ENCODE results near the gene PDZD4. TPM values are rescaled to one million over a fixed set of nuclear protein-coding genes. Genes with fewer than 3 reads are reported as not detected.
A peak's percentile ranks its signal among the peaks of the same experiment; 100 is the strongest.

PDZD4 gene
- total and polyA plus RNA-seq, 9 donors: 1.6 to 6.3 (median 3.8) TPM

DNA sequence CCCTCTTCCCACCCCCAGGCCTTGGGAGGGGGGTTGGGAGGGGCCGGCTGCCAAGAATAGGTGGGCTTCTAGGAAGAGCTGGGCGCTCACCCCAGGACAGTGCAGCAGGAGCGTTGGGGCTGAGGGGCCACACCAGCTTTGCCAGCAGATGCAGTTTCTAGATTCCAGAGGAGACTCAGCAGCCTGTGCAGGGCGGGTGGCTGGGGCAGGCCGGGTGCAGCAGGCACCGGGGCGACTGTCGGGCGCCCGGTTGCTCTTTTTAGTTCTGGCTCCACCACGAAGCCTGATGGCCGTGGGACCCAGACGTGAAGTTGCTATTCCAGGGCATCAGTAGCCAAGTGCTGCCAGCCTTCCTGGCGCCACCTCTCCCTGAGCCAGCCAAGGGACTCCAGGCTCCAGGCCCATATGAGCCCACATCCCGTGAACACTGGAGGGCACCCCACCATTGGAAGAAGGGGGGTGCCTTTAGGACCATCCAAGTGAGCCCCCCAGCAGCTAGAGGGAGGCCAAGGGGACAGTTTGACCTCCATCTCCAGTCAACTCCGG lies 30.1 kb downstream of the PDZD4 start:
- Histone ChIP-seq H3K27ac (ENCODE audit: low read length) (no peak overlapping the region), H3K36me3 (ENCODE audit: control insufficient read depth, insufficient read depth, low read length) (peaks cover 19% of the 10 kb centered on the region), H3K27me3 (ENCODE audit: control insufficient read depth, insufficient read depth, low read length) (peaks cover 3% of the 10 kb centered on the region), H3K9me3 (replicated peaks; ENCODE audit: control insufficient read depth, low read depth, low read length) (no peaks in the 10 kb centered on the region), H3K4me1 (ENCODE audit: control insufficient read depth, insufficient read depth, low read length) (peaks cover 9% of the 10 kb centered on the region), H3K4me3 (ENCODE audit: low read length) (no peak overlapping the region)
- 71% methylated on average over 12 of the region's 16 CpGs for WGBS (ENCODE audit: insufficient coverage)
- no peak for DNase-seq

DNA sequence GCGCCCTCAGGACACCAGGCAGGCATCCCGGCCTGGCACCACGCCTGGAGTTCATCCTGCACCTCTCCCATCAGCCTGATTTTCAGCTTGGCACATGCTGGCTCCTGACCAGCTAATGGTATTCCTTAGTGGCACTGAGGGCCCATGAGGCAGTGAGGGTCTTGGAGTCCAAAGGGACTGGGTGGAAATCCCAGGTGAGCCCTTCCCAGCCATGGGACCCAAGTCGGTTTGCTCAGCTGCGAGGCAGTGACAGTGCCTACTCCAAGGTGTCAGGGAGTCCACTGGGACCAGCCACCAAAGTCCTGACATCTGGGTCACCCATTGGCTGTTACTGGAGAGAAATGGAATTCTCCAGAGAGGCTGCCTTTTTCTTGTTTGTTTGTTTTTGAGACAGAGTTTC lies 31.0 kb downstream of the PDZD4 start:
- peaks cover 11% of the 10 kb centered on the region for H3K4me1 ChIP-seq (ENCODE audit: control insufficient read depth, insufficient read depth, low read length)
- no peak overlapping the region for H3K4me3 ChIP-seq (ENCODE audit: low read length)
- H3K9me3 ChIP-seq (replicated peaks; ENCODE audit: control insufficient read depth, low read depth, low read length): no peaks in the 10 kb centered on the region
- H3K27me3 ChIP-seq (ENCODE audit: control insufficient read depth, insufficient read depth, low read length): peaks cover 3% of the 10 kb centered on the region
- no peak overlapping the region for H3K27ac ChIP-seq (ENCODE audit: low read length)
- peaks cover 19% of the 10 kb centered on the region for H3K36me3 ChIP-seq (ENCODE audit: control insufficient read depth, insufficient read depth, low read length)
- DNase-seq: no peak
- whole genome bisulfite sequencing (ENCODE audit: insufficient coverage): 71% methylated on average over 3 of the region's 5 CpGs

DNA sequence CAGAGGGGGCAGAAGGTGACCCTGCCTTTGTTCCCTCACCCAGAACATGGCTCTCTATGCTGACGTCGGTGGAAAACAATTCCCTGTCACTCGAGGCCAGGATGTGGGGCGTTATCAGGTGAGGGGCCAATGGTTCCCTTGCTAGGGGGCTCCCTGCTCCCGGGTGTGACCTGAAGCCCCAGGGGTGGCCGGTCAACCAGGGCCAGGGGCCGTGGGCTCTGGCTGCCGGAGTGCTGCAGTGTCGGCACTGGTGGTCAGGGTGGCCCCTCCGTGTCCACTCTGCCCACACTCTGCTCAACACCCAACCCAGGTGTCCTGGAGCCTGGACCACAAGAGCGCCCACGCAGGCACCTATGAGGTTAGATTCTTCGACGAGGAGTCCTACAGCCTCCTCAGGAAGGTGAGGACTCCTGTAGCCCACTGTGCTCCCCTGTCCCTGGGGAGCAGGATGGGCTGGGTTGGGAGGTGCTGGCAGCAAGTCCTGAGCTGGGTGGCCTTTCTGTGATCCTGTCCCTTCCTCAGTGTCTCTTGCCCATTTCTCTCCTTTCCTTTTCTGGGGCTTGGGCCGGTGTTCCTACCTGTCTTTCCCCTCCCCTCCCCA lies 32.8 kb downstream of the PDZD4 start:
- peaks cover 19% of the 10 kb centered on the region for H3K36me3 ChIP-seq (ENCODE audit: control insufficient read depth, insufficient read depth, low read length)
- H3K27me3 ChIP-seq (ENCODE audit: control insufficient read depth, insufficient read depth, low read length): peaks cover 3% of the 10 kb centered on the region
- no peak overlapping the region for H3K4me3 ChIP-seq (ENCODE audit: low read length)
- H3K27ac ChIP-seq (ENCODE audit: low read length): no peak overlapping the region
- no peak for DNase-seq
- WGBS (ENCODE audit: insufficient coverage): 88% methylated on average over 15 of the region's 15 CpGs
- H3K9me3 ChIP-seq (replicated peaks; ENCODE audit: control insufficient read depth, low read depth, low read length): no peaks in the 10 kb centered on the region
- peaks cover 19% of the 10 kb centered on the region for H3K4me1 ChIP-seq (ENCODE audit: control insufficient read depth, insufficient read depth, low read length)

DNA sequence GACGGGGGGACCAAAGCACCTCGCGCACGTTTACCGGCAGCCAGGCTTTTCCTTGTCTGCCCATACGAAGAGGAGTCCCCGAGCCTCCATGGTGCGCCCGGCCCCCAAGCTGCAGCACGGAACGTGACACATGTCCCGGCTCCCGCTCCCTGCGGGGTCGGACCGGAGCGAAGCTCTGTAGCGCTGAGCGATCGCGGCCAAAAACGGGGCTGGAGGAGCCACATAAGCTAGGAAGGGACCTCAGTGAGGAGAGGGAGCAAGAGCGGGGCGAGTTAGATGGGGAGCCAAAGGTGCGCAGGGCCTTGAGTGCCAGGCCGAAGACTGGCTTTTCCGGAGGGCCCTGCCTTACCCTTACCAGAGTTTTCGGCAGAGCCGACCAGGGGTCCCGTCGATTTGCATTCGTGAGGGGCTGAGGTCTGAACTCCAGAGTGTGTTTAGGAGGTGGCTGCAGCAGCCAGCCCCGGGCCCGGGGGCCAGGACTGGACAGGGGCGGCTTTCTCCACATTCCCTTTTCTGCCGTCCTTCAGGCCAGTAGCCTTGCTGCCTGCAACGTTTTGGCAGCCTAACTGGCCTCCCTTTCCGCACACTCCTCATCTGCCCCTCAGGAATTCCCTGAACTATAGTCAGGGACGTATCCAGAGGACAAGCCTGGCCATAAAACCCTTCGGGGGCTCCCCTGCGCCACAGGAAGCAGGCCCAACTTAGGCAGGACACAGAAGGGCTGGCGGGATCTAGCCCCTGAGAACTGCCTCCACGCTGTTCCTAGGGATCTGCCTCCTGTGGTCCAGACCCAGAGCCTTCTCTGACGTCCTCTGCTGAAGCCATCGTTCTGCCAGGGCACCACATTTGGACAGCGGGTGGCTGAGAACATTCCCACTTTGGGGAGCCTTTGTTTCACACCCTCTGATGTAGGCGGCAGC lies 35.2 kb downstream of the PDZD4 start:
- no peak for DNase-seq
- Histone ChIP-seq H3K4me3 (ENCODE audit: low read length) (peak overlapping the region; percentile 79), H3K4me1 (ENCODE audit: control insufficient read depth, insufficient read depth, low read length) (peaks cover 21% of the 10 kb centered on the region), H3K36me3 (ENCODE audit: control insufficient read depth, insufficient read depth, low read length) (peaks cover 28% of the 10 kb centered on the region), H3K9me3 (replicated peaks; ENCODE audit: control insufficient read depth, low read depth, low read length) (no peaks in the 10 kb centered on the region), H3K27me3 (ENCODE audit: control insufficient read depth, insufficient read depth, low read length) (peaks cover 6% of the 10 kb centered on the region), H3K27ac (ENCODE audit: low read length) (peak overlapping the region; percentile 97)
- 31% methylated on average over 45 of the region's 47 CpGs for WGBS (ENCODE audit: insufficient coverage)

DNA sequence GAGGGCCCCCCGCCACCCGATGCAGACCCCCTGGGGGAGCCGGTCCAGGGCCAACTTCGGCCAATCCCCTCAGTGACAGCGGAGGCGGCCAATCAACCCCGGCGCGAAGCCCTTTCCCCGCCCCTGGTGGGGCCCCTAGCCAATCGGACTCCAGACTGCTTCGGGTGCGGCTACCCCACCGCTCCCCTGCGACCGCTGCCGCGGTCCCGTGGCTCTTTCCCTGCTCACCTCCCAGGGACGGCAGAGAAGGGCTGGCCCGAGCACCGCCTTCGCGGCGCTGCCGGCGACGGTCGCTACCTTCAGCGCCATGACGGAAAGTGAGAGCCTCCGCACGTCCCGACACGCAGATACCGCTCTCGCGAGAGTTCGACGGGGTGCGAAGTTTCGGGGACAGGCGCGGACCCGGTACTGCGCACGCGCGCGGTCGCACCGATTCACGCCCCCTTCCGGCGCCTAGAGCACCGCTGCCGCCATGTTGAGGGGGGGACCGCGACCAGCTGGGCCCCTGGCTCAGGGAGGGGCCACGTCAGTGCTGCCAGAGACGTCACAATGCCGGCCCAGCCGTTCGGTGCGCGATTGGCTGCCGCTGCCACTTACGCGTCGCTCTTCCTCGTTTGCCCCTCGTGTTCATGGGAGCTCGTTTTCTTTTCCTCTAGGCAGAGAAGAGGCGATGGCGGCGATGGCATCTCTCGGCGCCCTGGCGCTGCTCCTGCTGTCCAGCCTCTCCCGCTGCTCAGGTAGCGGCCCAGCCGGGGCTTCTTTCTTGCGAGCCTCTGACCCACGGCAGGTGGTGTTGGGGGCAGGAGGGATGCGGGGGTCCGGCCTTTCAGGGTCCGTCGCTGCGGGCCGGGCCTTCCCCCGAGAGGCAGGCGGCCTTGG lies 36.1 kb downstream of the PDZD4 start, which contains the start of the genes IDH3G and SSR4:
Gene IDH3G, minus strand, starts transcription at position 358 of the 879 bp plus-strand sequence. Its CDS starts 49 bp downstream, at position 309.
Gene SSR4, plus strand, starts transcription at position 651 of the 879 bp plus-strand sequence. Its CDS starts 20 bp downstream, at position 671.
- 22% methylated on average over 84 of the region's 92 CpGs for WGBS (ENCODE audit: insufficient coverage)
- Histone ChIP-seq H3K4me3 (ENCODE audit: low read length) (peak within 1 kb of the TSS; percentile 79), H3K36me3 (ENCODE audit: control insufficient read depth, insufficient read depth, low read length) (peaks cover 32% of the 10 kb centered on the region), H3K27me3 (ENCODE audit: control insufficient read depth, insufficient read depth, low read length) (peaks cover 6% of the 10 kb centered on the region), H3K4me1 (ENCODE audit: control insufficient read depth, insufficient read depth, low read length) (peaks cover 21% of the 10 kb centered on the region), H3K27ac (ENCODE audit: low read length) (peak within 1 kb of the TSS; percentile 97), H3K9me3 (replicated peaks; ENCODE audit: control insufficient read depth, low read depth, low read length) (no peaks in the 10 kb centered on the region)
- peak; percentile 97 for DNase-seq

DNA sequence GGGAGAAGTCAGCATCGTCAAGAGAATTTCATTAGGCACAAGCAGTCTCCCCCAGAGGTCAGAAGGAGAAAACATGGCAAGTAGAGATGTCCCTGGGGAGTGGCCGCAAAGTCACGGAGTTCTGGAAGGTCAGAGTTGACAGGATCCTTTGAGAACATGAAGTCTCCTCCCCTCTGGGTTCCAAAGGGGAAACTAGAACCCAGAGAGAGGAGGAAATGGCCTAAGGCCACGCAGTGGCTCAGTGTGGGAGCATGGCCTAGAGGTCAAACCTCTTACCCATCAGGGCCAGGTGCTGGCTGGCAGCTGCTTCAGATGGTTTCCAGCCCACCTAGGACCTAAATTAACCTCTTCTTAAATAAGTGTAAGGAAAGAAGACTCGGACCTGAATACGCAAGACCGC lies 37.1 kb downstream of the PDZD4 start:
- H3K9me3 ChIP-seq (replicated peaks; ENCODE audit: control insufficient read depth, low read depth, low read length): no peaks in the 10 kb centered on the region
- peaks cover 21% of the 10 kb centered on the region for H3K4me1 ChIP-seq (ENCODE audit: control insufficient read depth, insufficient read depth, low read length)
- H3K36me3 ChIP-seq (ENCODE audit: control insufficient read depth, insufficient read depth, low read length): peaks cover 23% of the 10 kb centered on the region
- H3K4me3 ChIP-seq (ENCODE audit: low read length): peak overlapping the region; percentile 79
- H3K27ac ChIP-seq (ENCODE audit: low read length): peak overlapping the region; percentile 97
- 44% methylated on average over 3 of the region's 7 CpGs for WGBS (ENCODE audit: insufficient coverage)
- H3K27me3 ChIP-seq (ENCODE audit: control insufficient read depth, insufficient read depth, low read length): peaks cover 4% of the 10 kb centered on the region
- peak; percentile 34 for DNase-seq

DNA sequence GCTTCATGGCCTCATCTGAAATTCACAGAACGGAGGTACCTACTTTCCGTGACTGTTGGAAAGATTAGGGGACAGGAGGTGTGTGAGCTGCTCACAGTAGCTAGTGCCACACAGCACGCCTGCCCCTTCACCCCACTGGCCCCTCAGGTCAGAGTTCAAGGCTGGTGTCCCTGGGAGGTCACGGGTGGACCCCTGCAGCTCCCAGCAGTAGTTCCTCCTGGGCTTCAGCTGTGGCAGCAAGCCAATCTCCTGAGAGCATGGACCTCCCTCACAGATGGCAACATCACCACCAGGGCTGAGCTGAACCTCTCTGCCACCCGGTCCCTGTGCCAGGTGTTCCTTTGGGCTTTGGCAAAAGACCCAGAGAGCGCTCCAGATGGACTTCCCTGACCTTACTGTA lies 38.0 kb downstream of the PDZD4 start:
- no peak for DNase-seq
- H3K4me3 ChIP-seq (ENCODE audit: low read length): no peak overlapping the region
- peaks cover 4% of the 10 kb centered on the region for H3K27me3 ChIP-seq (ENCODE audit: control insufficient read depth, insufficient read depth, low read length)
- H3K4me1 ChIP-seq (ENCODE audit: control insufficient read depth, insufficient read depth, low read length): peaks cover 21% of the 10 kb centered on the region
- H3K27ac ChIP-seq (ENCODE audit: low read length): no peak overlapping the region
- H3K36me3 ChIP-seq (ENCODE audit: control insufficient read depth, insufficient read depth, low read length): peaks cover 22% of the 10 kb centered on the region
- WGBS (ENCODE audit: insufficient coverage): 71% methylated on average over 4 of the region's 6 CpGs
- H3K9me3 ChIP-seq (replicated peaks; ENCODE audit: control insufficient read depth, low read depth, low read length): no peaks in the 10 kb centered on the region

DNA sequence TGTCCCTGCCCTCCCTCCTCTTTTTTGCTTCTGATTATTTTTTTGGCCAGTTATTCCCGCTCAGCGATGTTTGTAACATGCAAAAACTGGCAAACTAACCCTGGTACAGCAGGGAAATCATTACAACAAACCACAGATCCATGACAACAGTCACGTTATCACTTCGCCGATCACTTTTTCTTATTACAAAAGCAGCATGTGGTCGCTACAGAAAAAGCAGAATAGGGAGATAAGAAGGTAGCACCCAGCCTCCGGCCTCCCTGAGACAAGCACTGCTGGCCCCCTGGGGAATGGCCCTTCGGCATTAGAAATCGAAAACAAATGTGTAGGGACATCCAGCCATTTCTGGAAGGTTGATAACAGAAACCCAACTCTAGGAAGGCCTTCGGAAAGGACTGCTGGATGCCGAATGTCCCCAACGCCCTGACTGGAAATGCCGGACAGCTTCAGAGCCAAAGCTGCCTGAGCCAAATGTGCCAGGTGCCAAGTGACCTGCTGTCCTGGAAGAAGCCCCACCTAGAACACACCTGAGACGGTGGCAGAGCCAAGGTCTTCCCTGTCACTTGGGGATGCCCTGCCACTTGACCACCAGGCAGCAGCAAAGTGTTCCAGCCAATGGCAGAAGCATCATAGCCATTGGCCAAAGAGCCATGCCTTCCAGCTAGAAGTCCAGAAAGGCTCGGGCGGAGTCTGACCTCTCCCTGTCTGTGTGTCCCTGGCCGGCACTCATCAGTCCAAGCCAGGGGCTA lies 39.1 kb downstream of the PDZD4 start:
- Histone ChIP-seq H3K36me3 (ENCODE audit: control insufficient read depth, insufficient read depth, low read length) (peaks cover 26% of the 10 kb centered on the region), H3K27me3 (ENCODE audit: control insufficient read depth, insufficient read depth, low read length) (peaks cover 4% of the 10 kb centered on the region), H3K4me1 (ENCODE audit: control insufficient read depth, insufficient read depth, low read length) (peaks cover 30% of the 10 kb centered on the region), H3K9me3 (replicated peaks; ENCODE audit: control insufficient read depth, low read depth, low read length) (no peaks in the 10 kb centered on the region), H3K4me3 (ENCODE audit: low read length) (no peak overlapping the region), H3K27ac (ENCODE audit: low read length) (no peak overlapping the region)
- 84% methylated on average over 15 of the region's 17 CpGs for WGBS (ENCODE audit: insufficient coverage)
- DNase-seq: no peak

DNA sequence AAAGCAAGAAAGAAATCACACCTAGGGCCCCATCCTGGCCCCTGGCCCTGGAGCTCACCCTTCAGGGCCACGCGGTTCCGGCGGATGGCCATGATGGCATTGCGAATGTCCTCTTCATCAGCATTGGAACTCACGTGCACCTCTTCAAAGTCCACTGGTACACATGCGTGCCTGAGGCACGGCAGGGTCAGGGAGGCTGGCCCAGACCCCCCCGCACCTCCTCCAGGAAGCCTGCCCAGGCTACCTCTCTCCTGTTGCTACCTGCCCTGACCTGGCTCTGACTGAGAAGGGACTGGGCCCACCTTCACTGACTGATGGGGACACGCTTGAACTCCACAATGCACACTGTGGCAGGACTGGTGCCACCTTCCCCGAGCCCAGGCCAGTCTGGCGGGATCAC lies 40.7 kb downstream of the PDZD4 start:
- H3K9me3 ChIP-seq (replicated peaks; ENCODE audit: control insufficient read depth, low read depth, low read length): no peaks in the 10 kb centered on the region
- H3K36me3 ChIP-seq (ENCODE audit: control insufficient read depth, insufficient read depth, low read length): peaks cover 37% of the 10 kb centered on the region
- WGBS (ENCODE audit: insufficient coverage): 93% methylated on average over 12 of the region's 12 CpGs
- peaks cover 4% of the 10 kb centered on the region for H3K27me3 ChIP-seq (ENCODE audit: control insufficient read depth, insufficient read depth, low read length)
- no peak overlapping the region for H3K27ac ChIP-seq (ENCODE audit: low read length)
- DNase-seq: no peak
- H3K4me3 ChIP-seq (ENCODE audit: low read length): no peak overlapping the region
- H3K4me1 ChIP-seq (ENCODE audit: control insufficient read depth, insufficient read depth, low read length): peaks cover 29% of the 10 kb centered on the region

Measured in muscle of leg (tissue), 11 donors.